ENCODE results near the gene ZNF490. TPM values are rescaled to one million over a fixed set of nuclear protein-coding genes. Genes with fewer than 3 reads are reported as not detected.

ZNF490 gene
- total RNA-seq, 2 donors from 2014 or later: 2.0 to 2.6 TPM

- DNase-seq: no peak
- no peak overlapping the region for H3K27ac ChIP-seq
- H3K9me3 ChIP-seq: no peaks in the 10 kb centered on the region
- ATAC-seq: no peak
- H3K27me3 ChIP-seq: no peaks in the 10 kb centered on the region
- no peak overlapping the region for H3K4me3 ChIP-seq
- H3K4me1 ChIP-seq: peaks cover 31% of the 10 kb centered on the region
- TF ChIP-seq POLR2A (IDR thresholded peaks at IDR 0.05): no peak
- TF ChIP-seq, protein P1, sequence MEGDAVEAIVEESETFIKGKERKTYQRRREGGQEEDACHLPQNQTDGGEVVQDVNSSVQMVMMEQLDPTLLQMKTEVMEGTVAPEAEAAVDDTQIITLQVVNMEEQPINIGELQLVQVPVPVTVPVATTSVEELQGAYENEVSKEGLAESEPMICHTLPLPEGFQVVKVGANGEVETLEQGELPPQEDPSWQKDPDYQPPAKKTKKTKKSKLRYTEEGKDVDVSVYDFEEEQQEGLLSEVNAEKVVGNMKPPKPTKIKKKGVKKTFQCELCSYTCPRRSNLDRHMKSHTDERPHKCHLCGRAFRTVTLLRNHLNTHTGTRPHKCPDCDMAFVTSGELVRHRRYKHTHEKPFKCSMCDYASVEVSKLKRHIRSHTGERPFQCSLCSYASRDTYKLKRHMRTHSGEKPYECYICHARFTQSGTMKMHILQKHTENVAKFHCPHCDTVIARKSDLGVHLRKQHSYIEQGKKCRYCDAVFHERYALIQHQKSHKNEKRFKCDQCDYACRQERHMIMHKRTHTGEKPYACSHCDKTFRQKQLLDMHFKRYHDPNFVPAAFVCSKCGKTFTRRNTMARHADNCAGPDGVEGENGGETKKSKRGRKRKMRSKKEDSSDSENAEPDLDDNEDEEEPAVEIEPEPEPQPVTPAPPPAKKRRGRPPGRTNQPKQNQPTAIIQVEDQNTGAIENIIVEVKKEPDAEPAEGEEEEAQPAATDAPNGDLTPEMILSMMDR (IDR thresholded peaks at IDR 0.05): no peak
- no peaks in the 10 kb centered on the region for H3K36me3 ChIP-seq (replicated peaks in 1 of 2; ENCODE audit: insufficient read depth in 1 of 2, low read depth in 2 of 2)
- intact Hi-C loops (cut with DNase I): no loop called here
- WGBS, 2 donors: 72 to 73% methylated on average over 2 of the region's 2 CpGs
Measured at GRCh38 chr19:12546903-12547302, 63.7 kb downstream of the ZNF490 start.

GRCh38 chr19:12546068-12546467, 64.5 kb downstream of the ZNF490 start:
- ATAC-seq: no peak
- 79 to 90% methylated on average over 5 of the region's 5 CpGs for WGBS, 2 donors
- no peak for TF ChIP-seq POLR2A (IDR thresholded peaks at IDR 0.05)
- TF ChIP-seq, protein P1 (IDR thresholded peaks at IDR 0.05): no peak
- no peaks in the 10 kb centered on the region for H3K36me3 ChIP-seq (replicated peaks in 1 of 2; ENCODE audit: insufficient read depth in 1 of 2, low read depth in 2 of 2)
- H3K27ac ChIP-seq: no peak overlapping the region
- intact Hi-C loops (cut with DNase I): no loop called here
- no peak for DNase-seq
- H3K9me3 ChIP-seq: no peaks in the 10 kb centered on the region
- H3K27me3 ChIP-seq: no peaks in the 10 kb centered on the region
- H3K4me1 ChIP-seq: peaks cover 31% of the 10 kb centered on the region
- no peak overlapping the region for H3K4me3 ChIP-seq

- WGBS, 2 donors: 29 to 46% methylated on average over 8 of the region's 8 CpGs
- TF ChIP-seq POLR2A (IDR thresholded peaks at IDR 0.05): no peak
- TF ChIP-seq, protein P1 (IDR thresholded peaks at IDR 0.05): no peak
- peaks cover 29% of the 10 kb centered on the region for H3K4me1 ChIP-seq
- no peaks in the 10 kb centered on the region for H3K27me3 ChIP-seq
- H3K4me3 ChIP-seq: no peak overlapping the region
- intact Hi-C loops (cut with DNase I): no loop called here
- ATAC-seq (no peak), DNase-seq (no peak)
- H3K36me3 ChIP-seq (replicated peaks in 1 of 2; ENCODE audit: insufficient read depth in 1 of 2, low read depth in 2 of 2): no peaks in the 10 kb centered on the region
- no peak overlapping the region for H3K27ac ChIP-seq
- no peaks in the 10 kb centered on the region for H3K9me3 ChIP-seq
Measured at GRCh38 chr19:12545267-12545666, 65.3 kb downstream of the ZNF490 start.

DNA sequence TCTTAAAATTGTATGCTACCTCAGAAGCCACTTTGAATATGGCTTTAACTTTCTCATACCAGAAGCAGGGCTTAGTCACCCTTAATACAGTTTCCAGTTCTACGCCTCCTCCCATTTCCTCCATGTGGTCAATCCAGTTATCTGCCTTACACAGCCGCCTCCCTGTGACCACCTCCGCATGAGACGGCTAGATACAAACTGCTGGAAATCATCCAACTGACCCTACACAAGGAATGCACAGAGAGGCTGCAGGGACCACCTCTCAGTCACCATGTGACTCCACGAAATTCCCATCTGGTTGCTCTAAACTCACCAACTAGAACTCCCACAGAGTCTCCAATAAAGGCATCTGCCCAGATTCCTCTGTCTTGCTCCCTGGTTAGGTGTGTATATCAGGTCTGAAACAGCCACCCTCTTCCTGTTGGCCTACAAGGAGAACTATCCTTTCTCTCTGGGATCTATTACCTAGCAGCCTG, 66.2 kb downstream of the ZNF490 start:
- TF ChIP-seq POLR2A (IDR thresholded peaks at IDR 0.05): no peak
- TF ChIP-seq, protein P1 (IDR thresholded peaks at IDR 0.05): no peak
- 84 to 85% methylated on average over 5 of the region's 5 CpGs for WGBS, 2 donors
- intact Hi-C loops (cut with DNase I): no loop called here
- Histone ChIP-seq H3K27ac (no peak overlapping the region), H3K4me1 (peaks cover 21% of the 10 kb centered on the region), H3K9me3 (no peaks in the 10 kb centered on the region), H3K4me3 (no peak overlapping the region), H3K27me3 (no peaks in the 10 kb centered on the region), H3K36me3 (replicated peaks in 1 of 2; ENCODE audit: insufficient read depth in 1 of 2, low read depth in 2 of 2) (no peaks in the 10 kb centered on the region)
- DNase-seq (no peak), ATAC-seq (no peak)

DNA sequence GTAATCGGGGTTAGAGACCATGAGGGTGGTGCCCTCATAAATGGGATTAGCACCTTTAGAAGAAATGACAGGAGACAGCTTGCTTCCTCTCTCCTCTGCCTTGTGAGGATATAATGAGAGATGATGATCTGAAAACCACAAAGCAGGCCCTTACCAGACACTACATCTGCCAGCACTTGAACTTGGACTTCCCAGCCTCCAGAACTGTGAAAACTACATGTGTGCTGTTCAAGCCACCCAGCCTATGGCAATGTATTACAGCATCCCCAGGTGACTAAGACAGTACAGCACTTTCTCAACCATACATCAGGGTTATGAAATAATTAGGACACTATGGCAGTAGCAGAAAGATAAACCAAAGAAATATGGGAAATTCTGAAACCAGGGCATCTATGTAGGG, 66.8 kb downstream of the ZNF490 start:
- TF ChIP-seq, protein P1 (IDR thresholded peaks at IDR 0.05): no peak
- TF ChIP-seq POLR2A (IDR thresholded peaks at IDR 0.05): no peak
- Histone ChIP-seq H3K9me3 (no peaks in the 10 kb centered on the region), H3K4me1 (peaks cover 15% of the 10 kb centered on the region), H3K27ac (no peak overlapping the region), H3K27me3 (no peaks in the 10 kb centered on the region), H3K4me3 (no peak overlapping the region), H3K36me3 (replicated peaks in 1 of 2; ENCODE audit: insufficient read depth in 1 of 2, low read depth in 2 of 2) (no peaks in the 10 kb centered on the region)
- intact Hi-C loops (cut with DNase I): no loop called here
- ATAC-seq: no peak
- DNase-seq: no peak
- 75 to 100% methylated on average over 1 of the region's 1 CpG for WGBS, 2 donors
